Gastrocnemius medialis (tissue), 4 donors: ENCODE results near the gene TROAP.

Experiments
- CTCF ChIP-seq, 5 experiments: fragments of 450-650 bp in 3 of 5; fragments of 200-600 bp in 2 of 5; sonication (generic) in 2 of 5; IDR thresholded peaks in 4 of 5; conservative IDR thresholded peaks in 1 of 5; 1 replicate in 4 of 5; 2 replicates in 1 of 5; pipeline ENCODE4 v1.5.1; 2016 to 2019; ENCODE audit warnings: antibody characterized with exemption in 5 of 5, mild to moderate bottlenecking in 3 of 5, moderate library complexity in 3 of 5
- POLR2A ChIP-seq, 2 donors: fragments of 450-650 bp; IDR thresholded peaks; one replicate each; pipeline ENCODE4 v1.6.1; 2017; ENCODE audit warnings: antibody characterized with exemption in 2 of 2, mild to moderate bottlenecking in 2 of 2, moderate library complexity in 2 of 2

- peak; percentile 42 to 99 (median 76) for TF ChIP-seq CTCF (IDR thresholded peaks at IDR 0.05 in 4 of 5, conservative IDR thresholded peaks at IDR 0.05 in 1 of 5)
- TF ChIP-seq POLR2A (IDR thresholded peaks at IDR 0.05) = no peak
These were observed 13.9 kb downstream of the TROAP start, which contains the start of gene C1QL4 for GRCh38 chr12:49336645-49337584.
